ENCODE data around the gene LGR4.

The LGR4 gene

GRCh38 chr11:27397624-27398399 is 74.8 kb downstream of the LGR4 start:
- FAIRE-seq: no peak

DNA sequence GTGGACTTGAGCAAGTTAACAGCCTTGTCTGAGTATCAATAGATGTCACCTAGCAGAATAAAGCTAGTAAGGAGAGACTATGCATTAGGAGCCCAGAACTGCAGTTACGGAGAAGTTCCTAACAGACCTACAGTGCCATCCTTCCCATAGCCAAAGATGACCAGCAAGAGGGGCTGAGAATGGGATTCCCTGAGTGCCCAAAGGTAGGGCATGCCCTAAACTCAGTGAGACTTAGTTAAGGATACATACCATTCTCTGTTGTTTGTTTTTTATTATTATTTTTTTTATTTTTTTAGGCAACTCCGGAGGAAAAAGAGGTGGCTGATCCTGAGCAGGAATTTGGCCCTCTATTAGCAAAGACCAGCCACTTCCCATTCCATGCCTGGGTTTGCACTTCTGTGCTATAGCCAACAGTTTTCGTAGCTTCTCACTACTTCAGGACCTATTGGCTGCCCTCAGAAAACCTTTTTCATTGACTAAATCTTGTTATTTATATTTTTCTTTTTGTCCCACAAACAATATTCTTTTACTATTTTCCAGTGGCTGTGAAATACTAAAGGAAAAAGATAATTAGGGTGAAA is 76.2 kb downstream of the LGR4 start:
- FAIRE-seq: no peak

DNA sequence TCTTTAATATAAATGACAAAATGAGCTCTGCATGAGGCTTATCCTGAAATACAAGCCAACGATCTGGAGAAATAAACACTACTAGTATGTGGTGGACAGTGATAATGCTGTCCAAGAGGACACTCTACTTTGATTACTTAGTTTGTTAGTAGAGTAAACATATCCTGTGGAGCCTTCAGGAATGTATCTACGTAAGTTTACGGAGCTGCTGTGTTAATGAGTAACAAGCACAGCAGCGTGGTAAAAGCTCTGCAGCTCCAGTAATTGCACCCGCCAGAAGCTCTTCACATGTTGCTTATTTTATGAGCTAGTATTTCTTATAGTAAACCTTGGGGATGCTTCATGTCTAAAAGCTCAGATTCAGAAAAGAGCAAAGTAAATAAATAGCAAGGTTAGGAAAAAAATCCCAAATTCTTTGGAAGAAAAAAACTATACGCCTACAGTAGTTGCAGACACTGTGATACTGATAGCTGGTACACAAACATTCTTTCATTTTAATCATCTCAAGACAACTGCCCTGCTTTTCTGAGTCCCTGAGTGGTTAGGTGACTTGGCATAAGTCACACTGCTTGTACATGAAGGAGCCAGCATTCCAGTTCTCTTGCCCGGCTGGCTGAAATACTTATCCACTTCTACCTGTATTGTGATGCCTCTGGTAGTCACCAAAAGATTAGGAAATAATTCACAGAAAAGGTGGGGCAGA is 76.9 kb downstream of the LGR4 start:
- no peak for FAIRE-seq

DNA sequence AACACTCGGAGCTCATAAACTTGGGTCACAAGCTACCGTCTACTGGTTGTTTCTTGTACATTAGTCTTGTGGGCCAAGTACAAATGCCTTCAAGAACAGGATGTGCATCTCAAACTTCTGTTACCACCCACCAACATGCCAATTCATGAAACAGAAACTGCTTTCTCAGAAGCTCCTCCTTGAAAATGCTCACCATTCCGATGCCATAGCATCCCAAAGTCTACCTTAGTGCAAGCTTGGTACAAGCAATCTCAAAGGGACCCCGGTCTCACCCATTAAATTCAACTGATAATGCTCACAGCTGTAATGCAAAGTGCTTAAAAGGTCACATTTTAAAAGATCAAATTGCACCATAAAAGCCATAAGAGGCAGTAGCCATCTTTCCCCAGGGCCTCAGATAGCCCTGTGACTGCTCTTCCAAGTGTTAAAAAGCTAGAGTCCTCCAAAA is 77.8 kb downstream of the LGR4 start:
- no peak for FAIRE-seq

DNA sequence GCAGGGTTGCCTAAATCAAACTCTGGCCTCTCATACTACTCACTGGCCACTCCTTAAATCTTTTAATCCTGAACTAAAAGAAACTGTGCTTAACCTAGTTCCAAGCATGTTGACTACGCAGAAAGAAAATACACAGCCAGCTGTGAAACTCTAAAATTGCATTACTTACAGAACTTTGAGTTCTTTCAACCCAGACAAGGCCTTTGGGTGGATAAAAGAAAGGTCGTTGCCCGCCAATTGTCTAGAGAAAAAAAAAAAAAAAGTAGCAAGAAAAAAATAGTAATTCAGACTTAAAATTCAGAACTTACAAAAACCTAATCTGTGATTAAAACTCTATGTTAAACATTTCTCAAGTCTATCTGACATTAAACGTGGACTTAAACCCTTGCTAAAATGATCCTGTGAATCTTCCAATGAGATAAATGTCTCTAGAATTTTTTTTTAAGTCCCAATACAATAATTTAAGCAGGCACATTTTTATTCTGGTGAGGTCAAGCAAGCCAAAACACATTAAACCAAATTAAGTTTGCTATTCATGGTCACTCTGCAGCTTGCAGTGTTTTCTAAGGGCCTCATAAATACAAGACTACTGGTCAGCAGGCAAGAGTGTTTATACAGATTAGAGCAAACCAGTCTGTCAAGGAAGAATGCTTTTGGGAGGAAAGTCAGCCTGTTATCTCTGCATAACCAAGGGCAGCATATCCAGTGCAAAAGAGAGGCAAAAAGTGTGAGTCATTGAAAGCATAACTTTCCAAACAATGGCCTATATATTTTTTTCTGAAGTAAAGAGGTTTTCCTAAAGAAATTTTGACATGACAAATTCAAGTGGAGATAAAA is 80.1 kb downstream of the LGR4 start:
- no peak for FAIRE-seq

- no peak for FAIRE-seq
These were observed 81.1 kb downstream of the LGR4 start for GRCh38 chr11:27391331-27392015.

DNA sequence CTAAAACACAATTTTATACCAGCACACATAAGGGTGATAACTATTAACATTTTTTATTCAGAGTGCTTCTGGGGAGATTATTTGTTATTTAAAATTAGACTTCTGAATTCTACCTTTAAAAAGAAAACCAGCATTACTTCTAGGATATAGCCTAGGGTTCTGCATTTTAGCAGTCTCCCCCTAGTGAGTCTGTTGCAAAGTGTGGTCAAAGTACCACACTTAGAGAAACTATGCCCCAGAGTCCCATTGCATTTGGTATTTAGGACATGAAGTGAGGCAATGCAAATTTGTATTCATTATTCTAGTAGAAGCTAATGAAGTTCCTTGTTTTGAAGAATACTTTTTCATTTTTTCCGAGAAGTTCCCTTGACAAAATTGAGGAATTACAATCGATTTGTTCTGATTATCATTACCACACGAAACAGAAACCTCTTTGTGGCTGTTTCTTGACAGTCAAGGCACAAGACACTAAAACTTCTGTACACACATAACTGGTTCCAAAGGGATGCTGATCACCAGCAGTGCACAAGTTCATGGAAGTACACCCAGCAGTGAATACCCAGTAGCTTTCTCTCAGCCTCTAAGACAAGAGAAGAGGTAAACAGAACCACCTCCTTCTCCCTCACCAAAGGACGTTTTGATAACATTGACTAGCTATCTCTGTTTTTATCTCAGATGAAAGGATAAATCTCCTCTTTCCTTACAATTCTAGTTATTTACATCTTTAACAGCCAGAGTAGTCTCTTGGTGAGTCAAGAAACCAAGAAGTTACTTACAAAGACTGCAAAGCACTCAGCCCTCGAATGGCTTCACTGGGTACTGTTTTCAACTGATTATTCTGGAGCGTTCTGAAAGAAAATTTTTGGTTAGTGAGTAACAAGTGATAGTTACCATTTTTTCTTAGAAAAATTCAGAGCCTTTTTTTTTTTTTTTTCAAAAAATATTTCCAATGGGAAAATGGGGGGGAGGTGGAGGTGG is 82.0 kb downstream of the LGR4 start:
- no peak for FAIRE-seq

- FAIRE-seq: no peak
These were observed 83.7 kb downstream of the LGR4 start for GRCh38 chr11:27388869-27389268.

DNA sequence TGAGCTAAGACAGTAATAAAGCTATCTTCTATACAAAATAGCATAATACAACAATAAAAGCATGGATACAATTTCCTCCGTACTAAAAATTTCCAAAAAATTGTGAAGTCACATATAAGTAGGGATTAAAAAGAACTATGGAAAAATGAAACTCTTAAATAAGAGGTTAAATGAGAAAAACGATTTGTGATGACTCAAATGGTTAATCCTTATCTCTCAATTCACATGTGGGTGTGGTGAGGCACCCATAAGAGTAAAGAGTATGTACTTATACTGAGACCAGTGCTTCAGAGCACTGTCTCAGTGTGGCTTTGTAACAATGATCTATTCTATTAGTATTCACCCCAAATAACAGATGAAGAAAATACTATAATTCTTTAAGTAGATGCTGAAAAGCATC is 84.6 kb downstream of the LGR4 start:
- no peak for FAIRE-seq

DNA sequence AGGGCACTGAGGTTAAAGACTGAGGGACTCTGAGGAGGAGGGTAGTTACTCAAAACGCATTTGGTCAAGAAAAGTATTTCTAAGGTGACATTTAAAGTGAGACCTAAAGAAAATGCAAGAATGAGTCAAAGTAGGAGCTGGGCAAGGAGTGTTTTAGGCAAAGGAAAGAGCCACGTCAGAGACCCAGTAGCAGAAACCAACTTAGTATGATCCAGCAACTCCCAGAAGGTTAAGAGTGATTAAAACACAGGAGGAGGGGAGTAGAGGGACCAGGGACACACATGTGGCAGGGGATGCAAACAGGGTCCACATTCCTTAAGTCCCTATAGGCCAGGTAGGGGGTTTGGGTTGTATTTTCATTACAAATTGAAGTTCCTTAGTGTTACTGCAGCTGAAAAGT is 85.2 kb downstream of the LGR4 start:
- FAIRE-seq: no peak

GRCh38 chr11:27386181-27386845 is 86.3 kb downstream of the LGR4 start:
- no peak for FAIRE-seq

- FAIRE-seq: no peak
These were observed 87.3 kb downstream of the LGR4 start for GRCh38 chr11:27385245-27385644.

- FAIRE-seq: no peak
These were observed 88.4 kb downstream of the LGR4 start for GRCh38 chr11:27384227-27384626.

DNA sequence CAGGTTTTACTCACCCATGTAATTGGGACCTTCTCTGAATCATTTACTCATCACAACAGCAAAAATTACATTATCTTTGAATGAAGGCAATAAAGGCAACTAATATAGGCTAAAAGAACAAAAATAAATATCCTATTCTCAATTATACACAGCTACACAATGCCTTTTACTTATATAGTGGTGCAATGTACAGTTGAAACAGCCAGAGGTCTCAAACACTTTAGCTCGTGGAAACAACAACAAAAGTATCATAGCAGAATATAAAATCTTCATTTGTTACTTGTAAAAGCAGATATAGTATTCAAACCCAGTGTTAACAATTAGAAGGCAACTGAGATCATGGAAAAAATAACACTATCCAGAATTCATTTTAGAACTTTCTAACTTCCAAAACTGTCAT is 88.9 kb downstream of the LGR4 start:
- FAIRE-seq: no peak

GRCh38 chr11:27381238-27381666 is 91.3 kb downstream of the LGR4 start:
- no peak for FAIRE-seq

- FAIRE-seq: no peak
These were observed 91.8 kb downstream of the LGR4 start for GRCh38 chr11:27380771-27381170.

- FAIRE-seq: no peak
These were observed 93.1 kb downstream of the LGR4 start for GRCh38 chr11:27379449-27379848.

GRCh38 chr11:27375370-27375769 is 97.2 kb downstream of the LGR4 start:
- FAIRE-seq: no peak

- no peak for FAIRE-seq
These were observed 98.6 kb downstream of the LGR4 start for GRCh38 chr11:27373856-27374602.

DNA sequence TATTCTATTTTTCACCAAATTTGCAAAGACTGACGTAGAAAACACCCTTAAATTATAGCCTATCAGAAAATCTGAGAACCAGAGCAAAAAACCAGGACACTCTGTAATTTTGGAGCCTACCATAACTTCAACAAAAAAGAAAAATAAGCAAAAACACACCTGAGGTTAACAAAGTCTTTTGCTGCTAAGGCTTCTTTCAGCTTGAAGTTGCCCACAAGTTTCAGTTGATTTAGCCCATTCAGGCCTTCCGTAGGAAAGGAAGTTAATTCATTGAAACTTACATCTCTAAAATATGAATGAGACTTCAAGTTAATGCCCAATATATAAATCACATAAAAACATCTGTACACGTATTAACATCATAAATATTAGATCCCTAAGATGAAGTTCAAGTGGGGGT is 99.2 kb downstream of the LGR4 start:
- no peak for FAIRE-seq

Data from endometrium (tissue), 2 donors.